GM18499 (cell line): ENCODE measurements around the gene SH3D19.
"Not testable (repeated sequence)": the region's sequence is repeated elsewhere in the genome, so short reads cannot be mapped to it uniquely, and the experiment has no call there.

ENCODE experiments used
- ATAC-seq: cut with Tn5 transposase; IDR thresholded peaks from one replicate; pipeline ENCODE4 v1.9.1; 2021; ENCODE audit warnings: moderate number of reproducible peaks; ENCODE audit not compliant: insufficient read depth, unreplicated experiment

Gene SH3D19

GRCh38 chr4:151235373-151235772 is 90.0 kb downstream of the SH3D19 start:
- not testable (repeated sequence) for ATAC-seq

GRCh38 chr4:151233600-151233999 is 91.8 kb downstream of the SH3D19 start:
- no peak for ATAC-seq

- ATAC-seq = no peak
These were observed 93.3 kb downstream of the SH3D19 start for GRCh38 chr4:151231915-151232595.

GRCh38 chr4:151228189-151229119 is 97.0 kb downstream of the SH3D19 start:
- no peak for ATAC-seq

GRCh38 chr4:151227731-151228130 is 97.7 kb downstream of the SH3D19 start:
- ATAC-seq = no peak

GRCh38 chr4:151227172-151227571 is 98.2 kb downstream of the SH3D19 start:
- no peak for ATAC-seq

- no peak for ATAC-seq
These were observed 99.1 kb downstream of the SH3D19 start for GRCh38 chr4:151226004-151226932.

- no peak for ATAC-seq
These were observed 101.9 kb downstream of the SH3D19 start for GRCh38 chr4:151223465-151223864.

- ATAC-seq = no peak
These were observed 105.5 kb downstream of the SH3D19 start for GRCh38 chr4:151219948-151220347.

- ATAC-seq = no peak
These were observed 106.3 kb downstream of the SH3D19 start for GRCh38 chr4:151219091-151219490.

- no peak for ATAC-seq
These were observed 107.1 kb downstream of the SH3D19 start for GRCh38 chr4:151218343-151218742.

- no peak for ATAC-seq
These were observed 108.1 kb downstream of the SH3D19 start for GRCh38 chr4:151217326-151217725.

- no peak for ATAC-seq
These were observed 110.1 kb downstream of the SH3D19 start for GRCh38 chr4:151215295-151215694.

GRCh38 chr4:151207868-151208267 is 117.5 kb downstream of the SH3D19 start:
- no peak for ATAC-seq

- no peak for ATAC-seq
These were observed 118.2 kb downstream of the SH3D19 start for GRCh38 chr4:151207186-151207585.

- ATAC-seq = no peak
These were observed 119.0 kb downstream of the SH3D19 start for GRCh38 chr4:151206241-151207005.

- no peak for ATAC-seq
These were observed 119.7 kb downstream of the SH3D19 start for GRCh38 chr4:151205722-151206121.

GRCh38 chr4:151204925-151205524 is 120.4 kb downstream of the SH3D19 start:
- no peak for ATAC-seq

- no peak for ATAC-seq
These were observed 122.5 kb downstream of the SH3D19 start for GRCh38 chr4:151202851-151203455.
